Measurements from ENCODE around the gene XYLB.

Gene XYLB

GRCh38 chr3:38323060-38323459 lies 23.5 kb upstream of the XYLB start:
- no peak for DNase-seq (ENCODE audit: low read depth)
- H3K4me3 ChIP-seq (ENCODE audit: low read depth, low read length) = no peak overlapping the region
- no peak for TF ChIP-seq CTCF (IDR thresholded peaks at IDR 0.05; ENCODE audit: insufficient read depth, low read depth, low read length, missing control alignments)

- H3K4me3 ChIP-seq (ENCODE audit: low read depth, low read length) = no peak overlapping the region
- DNase-seq (ENCODE audit: low read depth) = no peak
- no peak for TF ChIP-seq CTCF (IDR thresholded peaks at IDR 0.05; ENCODE audit: insufficient read depth, low read depth, low read length, missing control alignments)
Measured at GRCh38 chr3:38325256-38325655, 21.3 kb upstream of the XYLB start.

GRCh38 chr3:38327335-38328009 lies 19.1 kb upstream of the XYLB start:
- no peak for DNase-seq (ENCODE audit: low read depth)
- no peak overlapping the region for H3K4me3 ChIP-seq (ENCODE audit: low read depth, low read length)
- TF ChIP-seq CTCF (IDR thresholded peaks at IDR 0.05; ENCODE audit: insufficient read depth, low read depth, low read length, missing control alignments) = no peak

GRCh38 chr3:38331257-38332022 lies 15.1 kb upstream of the XYLB start:
- no peak overlapping the region for H3K4me3 ChIP-seq (ENCODE audit: low read depth, low read length)
- no peak for DNase-seq (ENCODE audit: low read depth)
- TF ChIP-seq CTCF (IDR thresholded peaks at IDR 0.05; ENCODE audit: insufficient read depth, low read depth, low read length, missing control alignments) = no peak

- no peak overlapping the region for H3K4me3 ChIP-seq (ENCODE audit: low read depth, low read length)
- TF ChIP-seq CTCF (IDR thresholded peaks at IDR 0.05; ENCODE audit: insufficient read depth, low read depth, low read length, missing control alignments) = no peak
- no peak for DNase-seq (ENCODE audit: low read depth)
Measured at GRCh38 chr3:38332201-38332600, 14.4 kb upstream of the XYLB start.

GRCh38 chr3:38334142-38335055 lies 12.2 kb upstream of the XYLB start:
- no peak for TF ChIP-seq CTCF (IDR thresholded peaks at IDR 0.05; ENCODE audit: insufficient read depth, low read depth, low read length, missing control alignments)
- DNase-seq (ENCODE audit: low read depth) = no peak

More at GRCh38 chr3:38334142-38335055, 12.2 kb upstream of the XYLB start:
- no peak overlapping the region for H3K4me3 ChIP-seq (ENCODE audit: low read depth, low read length)
